GM19351 (cell line): Measurements from ENCODE around the gene CYP11A1.
A peak's percentile ranks its signal among the peaks of the same experiment; 100 is the strongest.
"Not testable (repeated sequence)": the region's sequence is repeated elsewhere in the genome, so short reads cannot be mapped to it uniquely, and the experiment has no call there.

Source experiments
- ATAC-seq: cut with Tn5 transposase; IDR thresholded peaks from one replicate; pipeline ENCODE4 v1.9.1; 2021; ENCODE audit warnings: mild to moderate bottlenecking, moderate library complexity; ENCODE audit not compliant: unreplicated experiment

CYP11A1 gene

GRCh38 chr15:74400915-74401757, 33.7 kb upstream of the CYP11A1 start:
- no peak for ATAC-seq

DNA sequence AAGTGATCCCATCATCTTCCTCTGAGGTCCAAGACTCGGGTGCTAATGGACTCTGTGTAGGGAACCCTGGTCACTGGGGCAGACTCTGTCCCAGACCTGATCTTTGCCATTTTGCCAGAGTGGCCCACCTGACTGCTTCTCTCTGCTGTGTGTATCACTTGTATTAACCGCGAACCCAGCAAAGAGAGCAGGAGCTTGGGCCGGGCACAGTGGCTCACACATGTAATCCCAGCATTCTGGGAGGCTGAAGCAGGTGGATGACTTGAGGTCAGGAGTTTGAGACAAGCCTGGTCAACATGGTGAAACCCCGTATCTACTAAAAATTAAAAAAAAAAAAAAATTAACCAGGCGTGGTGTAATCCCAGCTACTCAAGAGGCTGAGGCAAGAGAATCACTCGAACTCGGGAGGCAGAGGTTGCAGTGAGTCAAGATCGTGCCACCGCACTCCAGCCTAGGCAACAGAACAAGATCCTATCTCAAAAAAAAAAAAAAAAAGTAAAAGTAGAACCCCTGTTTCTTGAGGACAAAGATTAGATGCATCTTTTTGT, 32.9 kb upstream of the CYP11A1 start:
- no peak for ATAC-seq

DNA sequence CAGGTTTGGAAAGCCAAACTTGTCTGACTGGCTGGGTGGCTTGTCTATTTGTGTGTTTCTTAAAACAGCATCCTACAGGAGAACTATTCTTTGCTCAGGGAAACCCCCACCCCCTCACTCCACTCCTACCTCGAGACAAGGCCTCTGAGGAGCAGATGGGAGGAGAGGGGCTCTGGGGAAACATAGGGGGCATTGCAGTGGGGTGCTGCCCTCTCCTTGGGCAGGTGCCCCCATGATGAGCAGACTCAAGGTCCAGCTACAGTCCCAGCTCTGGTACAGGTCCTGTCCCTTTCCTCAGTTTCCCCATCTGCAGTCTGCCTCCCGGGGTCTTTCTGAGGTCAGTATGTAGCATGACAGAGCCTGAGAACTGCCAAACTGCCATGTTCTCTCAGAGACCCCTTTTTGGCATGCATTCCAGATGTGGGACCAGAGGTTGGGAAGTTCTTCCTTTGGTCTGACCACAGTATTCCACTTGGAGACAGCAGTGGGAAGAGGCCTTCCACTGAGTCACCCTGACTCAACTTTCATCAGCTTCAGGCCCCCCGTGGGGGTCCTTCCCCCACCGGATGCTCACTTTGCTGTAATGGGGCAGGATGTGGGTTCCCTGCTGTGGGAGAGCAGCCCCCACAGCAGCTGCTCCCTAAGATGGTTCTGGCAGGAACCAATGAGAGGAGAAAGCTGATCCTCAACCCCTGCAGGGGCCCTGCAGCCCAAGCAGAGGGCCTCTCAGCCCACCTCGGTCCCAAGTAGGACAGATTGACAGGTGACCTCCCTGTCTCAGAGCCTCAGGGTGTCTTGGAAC, 32.3 kb upstream of the CYP11A1 start:
- ATAC-seq, result no peak

DNA sequence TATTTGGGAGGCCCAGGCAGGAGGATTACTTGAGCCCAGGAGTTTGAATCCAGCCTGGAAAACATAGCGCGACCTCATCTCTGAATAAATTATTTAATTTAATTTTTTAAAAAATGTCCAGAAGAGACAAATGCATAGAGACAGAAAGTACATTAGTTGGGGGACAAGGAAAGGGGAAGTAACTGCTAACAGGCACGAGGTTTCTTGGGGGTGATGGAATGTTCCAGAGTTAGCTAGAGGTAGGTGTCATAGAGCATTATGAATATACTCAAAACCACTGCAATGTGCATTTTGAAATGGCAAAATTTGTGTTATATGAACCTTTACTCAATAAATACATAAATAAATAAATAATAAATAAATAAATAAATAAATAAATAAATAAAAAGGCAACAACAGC, 31.7 kb upstream of the CYP11A1 start:
- no peak for ATAC-seq

- ATAC-seq, result no peak
Measured at GRCh38 chr15:74398183-74398582, 30.7 kb upstream of the CYP11A1 start.

- no peak for ATAC-seq
Measured at GRCh38 chr15:74397239-74398068, 30.0 kb upstream of the CYP11A1 start.

GRCh38 chr15:74396445-74397238, 29.2 kb upstream of the CYP11A1 start:
- ATAC-seq, result peak; percentile 35

GRCh38 chr15:74396146-74396438, 28.6 kb upstream of the CYP11A1 start:
- ATAC-seq, result no peak

GRCh38 chr15:74395319-74396145, 28.1 kb upstream of the CYP11A1 start:
- no peak for ATAC-seq

DNA sequence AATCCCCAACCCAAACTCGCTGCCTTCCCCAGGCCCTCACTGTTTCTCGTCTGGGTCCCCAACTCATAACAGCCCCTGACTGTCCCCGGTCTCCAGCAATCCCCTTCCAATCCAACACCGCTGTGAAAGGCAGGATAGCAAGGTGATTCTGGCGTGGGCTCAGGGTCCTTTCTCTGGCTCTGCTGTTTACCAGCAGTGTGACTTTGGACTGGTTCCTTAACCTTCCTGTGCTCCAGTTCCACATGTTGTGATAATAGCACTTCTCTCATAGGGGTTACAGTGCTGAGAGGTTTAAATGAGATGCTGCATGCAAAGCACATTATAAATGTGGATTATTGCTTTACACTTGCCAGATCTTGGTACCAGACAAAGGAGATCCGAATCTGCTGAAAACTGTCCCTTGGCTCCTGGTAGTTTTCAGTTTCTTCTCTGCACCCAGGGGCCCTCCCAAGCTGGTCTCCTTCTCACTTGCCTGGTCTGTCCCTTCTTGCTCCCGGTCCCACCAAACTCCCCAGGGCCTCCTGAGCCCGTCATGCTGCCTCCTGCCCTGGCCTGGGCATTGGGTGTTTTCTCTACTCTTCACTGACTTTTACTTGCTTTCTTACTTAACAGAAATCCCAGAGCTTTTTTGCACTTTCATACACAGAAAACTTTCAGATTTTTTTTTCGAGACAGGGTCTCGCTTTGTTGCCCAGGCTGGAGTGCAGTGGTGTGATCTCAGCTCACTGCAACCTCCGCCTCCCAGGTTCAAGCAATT, 26.8 kb upstream of the CYP11A1 start:
- no peak for ATAC-seq

DNA sequence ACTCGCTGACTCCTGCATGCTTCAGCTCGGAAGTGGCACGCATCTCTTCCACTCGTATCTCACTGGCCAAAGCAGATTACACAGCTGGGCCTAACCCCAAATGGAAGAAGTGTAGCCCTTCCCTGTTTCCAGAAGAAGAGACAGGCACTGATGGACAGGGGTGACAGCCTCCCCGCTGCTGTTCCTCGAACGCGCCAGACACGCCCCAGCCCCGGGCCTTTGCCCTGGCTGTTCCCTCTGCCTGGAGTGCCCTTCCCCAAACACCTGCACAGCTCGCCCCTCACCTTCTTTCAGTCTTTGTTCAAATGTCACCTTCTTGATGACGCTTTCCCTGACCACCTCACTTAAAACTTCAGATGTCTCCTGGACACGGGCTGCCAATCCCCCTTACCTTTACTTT, 26.0 kb upstream of the CYP11A1 start:
- ATAC-seq, result no peak

- ATAC-seq, result no peak
Measured at GRCh38 chr15:74392902-74393301, 25.5 kb upstream of the CYP11A1 start.

- no peak for ATAC-seq
Measured at GRCh38 chr15:74392451-74392830, 25.0 kb upstream of the CYP11A1 start.

GRCh38 chr15:74391582-74392450, 24.4 kb upstream of the CYP11A1 start:
- no peak for ATAC-seq

- ATAC-seq, result no peak
Measured at GRCh38 chr15:74390647-74391288, 23.3 kb upstream of the CYP11A1 start.

- not testable (repeated sequence) for ATAC-seq
Measured at GRCh38 chr15:74390049-74390646, 22.7 kb upstream of the CYP11A1 start.
